Upper lobe of left lung (tissue), 4 donors: ENCODE data around the gene NRIP2.

Source experiments
- POLR2A ChIP-seq, 4 donors: fragments of 450-650 bp; IDR thresholded peaks; one replicate each; pipeline ENCODE4 v1.5.1; 2016 to 2017; ENCODE audit warnings: antibody characterized with exemption in 4 of 4, mild to moderate bottlenecking in 2 of 4
- POLR2AphosphoS5 ChIP-seq, 2 donors: sonication (generic); formaldehyde crosslinking; IDR thresholded peaks; one replicate each; pipeline ENCODE4 v1.5.1; 2017; ENCODE audit warnings: antibody characterized with exemption in 2 of 2

DNA sequence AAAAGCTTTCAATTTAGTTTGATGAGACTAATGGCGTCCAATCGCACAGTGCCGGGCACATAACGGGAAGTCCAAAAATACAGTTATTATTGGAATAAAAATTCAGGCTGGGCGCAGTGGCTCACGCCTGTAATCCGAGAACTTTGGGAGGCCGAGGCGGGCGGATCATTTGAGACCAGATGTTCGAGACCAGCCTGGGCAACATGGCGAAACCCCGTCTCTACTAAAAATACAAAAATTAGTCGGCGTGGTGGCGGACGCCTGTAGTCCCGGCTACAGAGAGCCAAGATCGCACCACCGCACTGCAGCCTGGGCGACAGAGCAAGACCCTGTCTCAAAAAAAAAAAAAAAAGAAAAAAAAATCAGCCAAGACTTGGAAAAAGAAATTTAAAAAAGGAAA lies 41.3 kb downstream of the NRIP2 start:
- TF ChIP-seq POLR2AphosphoS5 (IDR thresholded peaks at IDR 0.05) (no peak), POLR2A (IDR thresholded peaks at IDR 0.05) (no peak)
